Suprapubic skin (tissue), 4 donors: ENCODE results near the gene MYO5B. TPM values are rescaled to one million over a fixed set of nuclear protein-coding genes. Genes with fewer than 3 reads are reported as not detected.
A peak's percentile ranks its signal among the peaks of the same experiment; 100 is the strongest.

ENCODE experiments used
- DNase-seq, 2 donors: peaks; one replicate each; pipeline ENCODE4 v3.0.0-alpha.2; 2019; ENCODE audit warnings: low spot score in 2 of 2
- H3K27ac ChIP-seq: fragments of 200-600 bp; sonication (generic); one replicate; pipeline ENCODE4 v1.5.1; 2019
- H3K27me3 ChIP-seq: fragments of 200-600 bp; sonication (generic); one replicate; pipeline ENCODE4 v1.5.1; 2019
- H3K36me3 ChIP-seq: fragments of 200-600 bp; sonication (generic); one replicate; pipeline ENCODE4 v1.5.1; 2019
- H3K4me1 ChIP-seq: fragments of 200-600 bp; sonication (generic); one replicate; pipeline ENCODE4 v1.5.1; 2019
- H3K4me3 ChIP-seq: fragments of 200-600 bp; sonication (generic); one replicate; pipeline ENCODE4 v1.5.1; 2019; ENCODE audit warnings: mild to moderate bottlenecking
- H3K9me3 ChIP-seq: fragments of 200-600 bp; sonication (generic); one replicate; pipeline ENCODE4 v1.5.1; 2019
- CTCF ChIP-seq, 2 donors: fragments of 200-600 bp in 1 of 2; fragments of 450-650 bp in 1 of 2; sonication (generic) in 1 of 2; IDR thresholded peaks; one replicate each; pipeline ENCODE4 v1.5.1; 2016 to 2019; ENCODE audit warnings: antibody characterized with exemption in 2 of 2, mild to moderate bottlenecking in 1 of 2, moderate library complexity in 1 of 2
- EP300 ChIP-seq: sonication (generic); formaldehyde crosslinking; IDR thresholded peaks from one replicate; pipeline ENCODE4 v1.6.1; 2017; ENCODE audit warnings: antibody characterized with exemption
- POLR2A ChIP-seq, 2 donors: fragments of 450-650 bp; IDR thresholded peaks; one replicate each; pipeline ENCODE4 v1.6.1; 2017; ENCODE audit warnings: antibody characterized with exemption in 2 of 2, mild to moderate bottlenecking in 2 of 2, moderate library complexity in 2 of 2
- POLR2AphosphoS5 ChIP-seq, 3 donors: sonication (generic); formaldehyde crosslinking; IDR thresholded peaks; one replicate each; pipeline ENCODE4 v1.6.1; 2017; ENCODE audit warnings: antibody characterized with exemption in 3 of 3
- WGBS: methylation state at CpG from one replicate; pipeline ENCODE4 v1.1.5; 2018; 5-methylcytosine and 5-hydroxymethylcytosine counted together
- total RNA-seq, 4 donors: library from RNA; depleted of rRNA; stranded (reverse); fragments of >200 nt; gene quantifications; one replicate each; pipeline ENCODE4 v1.1.0, GENCODE V29; 2016

Gene MYO5B
- total RNA-seq, 4 donors from 2014 or later, result 30.3 to 44.4 (median 40.7) TPM

GRCh38 chr18:49985236-49985635, 209.7 kb downstream of the MYO5B start:
- 70% methylated on average over 3 of the region's 3 CpGs for WGBS

GRCh38 chr18:49980896-49981295, 214.1 kb downstream of the MYO5B start:
- no peak for DNase-seq
- no peaks in the 10 kb centered on the region for H3K9me3 ChIP-seq
- TF ChIP-seq CTCF (IDR thresholded peaks at IDR 0.05) (no peak), EP300 (no peak), POLR2AphosphoS5 (IDR thresholded peaks at IDR 0.05) (no peak), POLR2A (IDR thresholded peaks at IDR 0.05) (no peak)
- no peak overlapping the region for H3K4me3 ChIP-seq
- WGBS, result 27% methylated on average over 4 of the region's 4 CpGs
- H3K4me1 ChIP-seq, result no peaks in the 10 kb centered on the region
- H3K27me3 ChIP-seq, result no peaks in the 10 kb centered on the region
- no peaks in the 10 kb centered on the region for H3K36me3 ChIP-seq
- no peak overlapping the region for H3K27ac ChIP-seq

More at GRCh38 chr18:49985236-49985635, 209.7 kb downstream of the MYO5B start:
- Histone ChIP-seq H3K36me3 (no peaks in the 10 kb centered on the region), H3K4me3 (no peak overlapping the region), H3K27me3 (no peaks in the 10 kb centered on the region), H3K27ac (no peak overlapping the region), H3K4me1 (no peaks in the 10 kb centered on the region), H3K9me3 (no peaks in the 10 kb centered on the region)
- TF ChIP-seq POLR2A (IDR thresholded peaks at IDR 0.05), result no peak
- DNase-seq, result no peak

- Histone ChIP-seq H3K4me1 (no peaks in the 10 kb centered on the region), H3K36me3 (no peaks in the 10 kb centered on the region), H3K4me3 (no peak overlapping the region), H3K27ac (no peak overlapping the region), H3K27me3 (no peaks in the 10 kb centered on the region), H3K9me3 (no peaks in the 10 kb centered on the region)
- DNase-seq, result peak in 1 of 2 donors; percentile 50
- TF ChIP-seq EP300, result no peak
- no peak for TF ChIP-seq CTCF (IDR thresholded peaks at IDR 0.05)
- TF ChIP-seq POLR2AphosphoS5 (IDR thresholded peaks at IDR 0.05), result no peak
- TF ChIP-seq POLR2A (IDR thresholded peaks at IDR 0.05), result no peak
- 41% methylated on average over 15 of the region's 15 CpGs for WGBS
These were observed 218.0 kb downstream of the MYO5B start for GRCh38 chr18:49976795-49977560.

- Histone ChIP-seq H3K27me3 (no peaks in the 10 kb centered on the region), H3K9me3 (no peaks in the 10 kb centered on the region), H3K36me3 (no peaks in the 10 kb centered on the region), H3K27ac (no peak overlapping the region), H3K4me1 (no peaks in the 10 kb centered on the region), H3K4me3 (no peak overlapping the region)
- DNase-seq, result no peak
- TF ChIP-seq POLR2AphosphoS5 (IDR thresholded peaks at IDR 0.05), result no peak
- no peak for TF ChIP-seq CTCF (IDR thresholded peaks at IDR 0.05)
- TF ChIP-seq EP300, result no peak
- TF ChIP-seq POLR2A (IDR thresholded peaks at IDR 0.05), result no peak
- 82% methylated on average over 3 of the region's 3 CpGs for WGBS
These were observed 218.9 kb downstream of the MYO5B start for GRCh38 chr18:49976001-49976400.

GRCh38 chr18:49974079-49974478, 220.9 kb downstream of the MYO5B start:
- no peak for TF ChIP-seq EP300
- TF ChIP-seq CTCF (IDR thresholded peaks at IDR 0.05), result no peak
- TF ChIP-seq POLR2A (IDR thresholded peaks at IDR 0.05), result no peak
- no peak for TF ChIP-seq POLR2AphosphoS5 (IDR thresholded peaks at IDR 0.05)
- whole genome bisulfite sequencing, result 76% methylated on average over 8 of the region's 9 CpGs

More at GRCh38 chr18:49974079-49974478, 220.9 kb downstream of the MYO5B start:
- H3K27ac ChIP-seq, result no peak overlapping the region
- no peak for DNase-seq
- no peaks in the 10 kb centered on the region for H3K27me3 ChIP-seq
- H3K9me3 ChIP-seq, result no peaks in the 10 kb centered on the region
- no peak overlapping the region for H3K4me3 ChIP-seq
- H3K4me1 ChIP-seq, result no peaks in the 10 kb centered on the region
- H3K36me3 ChIP-seq, result no peaks in the 10 kb centered on the region
